SJCRH30 (cell line): Measurements from ENCODE around the gene CBL. TPM values are rescaled to one million over a fixed set of nuclear protein-coding genes. Genes with fewer than 3 reads are reported as not detected.
A peak's percentile ranks its signal among the peaks of the same experiment; 100 is the strongest.
"Not testable (repeated sequence)": the region's sequence is repeated elsewhere in the genome, so short reads cannot be mapped to it uniquely, and the experiment has no call there.

ENCODE experiments used
- DNase-seq, 2 experiments: peaks; one replicate each; pipeline ENCODE4 v3.0.0-alpha.2; 2015 to 2020
- H3K27ac ChIP-seq: fragments of 250-450 bp; sonication (Bioruptor Pico); 2 replicates; pipeline ENCODE4 v1.5.1; 2020; ENCODE audit warnings: mild to moderate bottlenecking, moderate library complexity
- H3K27me3 ChIP-seq: fragments of 250-450 bp; sonication (Bioruptor Pico); 2 replicates; pipeline ENCODE4 v1.5.1; 2020; ENCODE audit warnings: mild to moderate bottlenecking, moderate library complexity
- H3K36me3 ChIP-seq: fragments of 250-450 bp; sonication (Bioruptor Pico); 2 replicates; pipeline ENCODE4 v1.5.1; 2020; ENCODE audit warnings: mild to moderate bottlenecking, moderate library complexity
- H3K4me1 ChIP-seq: fragments of 250-450 bp; sonication (Bioruptor Pico); 2 replicates; pipeline ENCODE4 v1.5.1; 2020; ENCODE audit warnings: mild to moderate bottlenecking, moderate library complexity
- H3K4me3 ChIP-seq: fragments of 250-450 bp; sonication (Bioruptor Pico); 2 replicates; pipeline ENCODE4 v1.5.1; 2020; ENCODE audit warnings: mild to moderate bottlenecking, moderate library complexity
- H3K9me3 ChIP-seq: fragments of 250-450 bp; sonication (Bioruptor Pico); replicated peaks from 2 replicates; pipeline ENCODE4 v1.5.1; 2020; ENCODE audit warnings: mild to moderate bottlenecking, moderate library complexity
- total RNA-seq: library from RNA; depleted of rRNA; stranded (reverse); fragments of >200 nt; shearing (Covaris generic); gene quantifications from 2 replicates; pipeline ENCODE4 v1.2.3, GENCODE V29; 2014

The CBL gene
- total RNA-seq, 1 experiment from 2014 or later, result 12.9 TPM

- Histone ChIP-seq H3K4me1 (no peaks in the 10 kb centered on the region), H3K9me3 (no peaks in the 10 kb centered on the region), H3K27ac (no peak overlapping the region), H3K4me3 (no peak overlapping the region), H3K27me3 (no peaks in the 10 kb centered on the region), H3K36me3 (no peaks in the 10 kb centered on the region)
- DNase-seq, result no peak
These were observed 12.2 kb downstream of the CBL start for GRCh38 chr11:119218141-119218878.

- peak; percentile 7 to 27 for DNase-seq
- H3K27me3 ChIP-seq, result no peaks in the 10 kb centered on the region
- no peaks in the 10 kb centered on the region for H3K9me3 ChIP-seq
- H3K27ac ChIP-seq, result no peak overlapping the region
- H3K4me1 ChIP-seq, result no peaks in the 10 kb centered on the region
- no peaks in the 10 kb centered on the region for H3K36me3 ChIP-seq
- no peak overlapping the region for H3K4me3 ChIP-seq
These were observed 16.2 kb downstream of the CBL start for GRCh38 chr11:119222308-119222707.

- H3K36me3 ChIP-seq, result no peaks in the 10 kb centered on the region
- H3K4me3 ChIP-seq, result no peak overlapping the region
- H3K9me3 ChIP-seq, result no peaks in the 10 kb centered on the region
- no peaks in the 10 kb centered on the region for H3K4me1 ChIP-seq
- no peak for DNase-seq
- no peak overlapping the region for H3K27ac ChIP-seq
- H3K27me3 ChIP-seq, result no peaks in the 10 kb centered on the region
These were observed 16.8 kb downstream of the CBL start for GRCh38 chr11:119222891-119223290.

GRCh38 chr11:119223856-119224255, 17.7 kb downstream of the CBL start:
- DNase-seq, result no peak
- Histone ChIP-seq H3K27me3 (no peaks in the 10 kb centered on the region), H3K36me3 (no peaks in the 10 kb centered on the region), H3K9me3 (no peaks in the 10 kb centered on the region), H3K4me1 (no peaks in the 10 kb centered on the region), H3K27ac (no peak overlapping the region), H3K4me3 (no peak overlapping the region)

- DNase-seq, H3K9me3 ChIP-seq, H3K4me3 ChIP-seq, H3K36me3 ChIP-seq, H3K27ac ChIP-seq, H3K4me1 ChIP-seq, H3K27me3 ChIP-seq: not testable (repeated sequence)
These were observed 22.6 kb downstream of the CBL start for GRCh38 chr11:119228535-119229287.

GRCh38 chr11:119229288-119229672, 23.1 kb downstream of the CBL start:
- Histone ChIP-seq H3K27me3 (no peaks in the 10 kb centered on the region), H3K9me3 (no peaks in the 10 kb centered on the region), H3K4me1 (no peaks in the 10 kb centered on the region), H3K36me3 (no peaks in the 10 kb centered on the region), H3K27ac (no peak overlapping the region), H3K4me3 (no peak overlapping the region)
- DNase-seq, result no peak

- H3K4me3 ChIP-seq, result no peak overlapping the region
- H3K27me3 ChIP-seq, result no peaks in the 10 kb centered on the region
- H3K27ac ChIP-seq, result no peak overlapping the region
- H3K4me1 ChIP-seq, result no peaks in the 10 kb centered on the region
- no peaks in the 10 kb centered on the region for H3K9me3 ChIP-seq
- H3K36me3 ChIP-seq, result no peaks in the 10 kb centered on the region
- no peak for DNase-seq
These were observed 23.6 kb downstream of the CBL start for GRCh38 chr11:119229741-119230140.

- Histone ChIP-seq H3K27me3 (no peaks in the 10 kb centered on the region), H3K36me3 (no peaks in the 10 kb centered on the region), H3K27ac (no peak overlapping the region), H3K4me1 (no peaks in the 10 kb centered on the region), H3K9me3 (no peaks in the 10 kb centered on the region), H3K4me3 (no peak overlapping the region)
- DNase-seq, result no peak
These were observed 30.4 kb downstream of the CBL start for GRCh38 chr11:119236490-119236889.

GRCh38 chr11:119236891-119237290, 30.8 kb downstream of the CBL start:
- no peak for DNase-seq
- Histone ChIP-seq H3K9me3 (no peaks in the 10 kb centered on the region), H3K4me1 (no peaks in the 10 kb centered on the region), H3K27me3 (no peaks in the 10 kb centered on the region), H3K36me3 (no peaks in the 10 kb centered on the region), H3K4me3 (no peak overlapping the region), H3K27ac (no peak overlapping the region)

- Histone ChIP-seq H3K4me3 (no peak overlapping the region), H3K4me1 (no peaks in the 10 kb centered on the region), H3K9me3 (no peaks in the 10 kb centered on the region), H3K27me3 (no peaks in the 10 kb centered on the region), H3K36me3 (no peaks in the 10 kb centered on the region), H3K27ac (no peak overlapping the region)
- DNase-seq, result no peak
These were observed 31.4 kb downstream of the CBL start for GRCh38 chr11:119237515-119237914.

- no peak for DNase-seq
- Histone ChIP-seq H3K27ac (no peak overlapping the region), H3K4me1 (no peaks in the 10 kb centered on the region), H3K4me3 (no peak overlapping the region), H3K36me3 (no peaks in the 10 kb centered on the region), H3K27me3 (no peaks in the 10 kb centered on the region), H3K9me3 (no peaks in the 10 kb centered on the region)
These were observed 42.9 kb downstream of the CBL start for GRCh38 chr11:119248750-119249670.

- no peaks in the 10 kb centered on the region for H3K27me3 ChIP-seq
- no peaks in the 10 kb centered on the region for H3K9me3 ChIP-seq
- no peaks in the 10 kb centered on the region for H3K4me1 ChIP-seq
- no peaks in the 10 kb centered on the region for H3K36me3 ChIP-seq
- no peak overlapping the region for H3K4me3 ChIP-seq
- no peak for DNase-seq
- H3K27ac ChIP-seq, result no peak overlapping the region
These were observed 43.5 kb downstream of the CBL start for GRCh38 chr11:119249671-119250010.

GRCh38 chr11:119251114-119251513, 45.0 kb downstream of the CBL start:
- Histone ChIP-seq H3K27me3 (no peaks in the 10 kb centered on the region), H3K9me3 (no peaks in the 10 kb centered on the region), H3K4me1 (no peaks in the 10 kb centered on the region), H3K27ac (no peak overlapping the region), H3K4me3 (no peak overlapping the region), H3K36me3 (no peaks in the 10 kb centered on the region)
- no peak for DNase-seq

- Histone ChIP-seq H3K4me1 (no peaks in the 10 kb centered on the region), H3K36me3 (no peaks in the 10 kb centered on the region), H3K9me3 (no peaks in the 10 kb centered on the region), H3K27ac (no peak overlapping the region), H3K4me3 (no peak overlapping the region), H3K27me3 (no peaks in the 10 kb centered on the region)
- DNase-seq, result no peak
These were observed 48.1 kb downstream of the CBL start for GRCh38 chr11:119254239-119254638.

GRCh38 chr11:119258180-119258579, 52.0 kb downstream of the CBL start:
- no peak overlapping the region for H3K27ac ChIP-seq
- H3K4me1 ChIP-seq, result no peaks in the 10 kb centered on the region
- H3K27me3 ChIP-seq, result no peaks in the 10 kb centered on the region
- no peaks in the 10 kb centered on the region for H3K36me3 ChIP-seq
- no peak for DNase-seq
- no peaks in the 10 kb centered on the region for H3K9me3 ChIP-seq
- H3K4me3 ChIP-seq, result no peak overlapping the region
